Thyroid gland (tissue), 4 donors: ENCODE measurements around the gene OPRM1. TPM values are rescaled to one million over a fixed set of nuclear protein-coding genes. Genes with fewer than 3 reads are reported as not detected.

Source experiments
- DNase-seq, 2 donors: peaks; one replicate each; pipeline ENCODE4 v3.0.0-alpha.2; 2019
- H3K27ac ChIP-seq, 3 donors: fragments of 200-600 bp; sonication (generic); 1 replicate in 2 of 3; 2 replicates in 1 of 3; pipeline ENCODE4 v1.5.1; 2016 to 2019; ENCODE audit warnings: mild to moderate bottlenecking in 1 of 3, moderate library complexity in 1 of 3
- H3K27me3 ChIP-seq: fragments of 200-600 bp; sonication (generic); one replicate; pipeline ENCODE4 v1.5.1; 2019
- H3K36me3 ChIP-seq, 2 donors: fragments of 200-600 bp; sonication (generic); one replicate each; pipeline ENCODE4 v1.5.1; 2016 to 2019
- H3K4me1 ChIP-seq, 2 donors: fragments of 200-600 bp; sonication (generic); one replicate each; pipeline ENCODE4 v1.5.1; 2017 to 2019
- H3K4me3 ChIP-seq, 3 donors: fragments of 200-600 bp; sonication (generic); replicated peaks in 1 of 3; 1 replicate in 2 of 3; 2 replicates in 1 of 3; pipeline ENCODE4 v1.5.1; 2016; ENCODE audit warnings: mild to moderate bottlenecking in 1 of 3
- H3K9me3 ChIP-seq: fragments of 200-600 bp; sonication (generic); one replicate; pipeline ENCODE4 v1.5.1; 2017
- POLR2A ChIP-seq, 2 donors: fragments of 450-650 bp; IDR thresholded peaks; one replicate each; pipeline ENCODE4 v1.6.1; 2017; ENCODE audit warnings: antibody characterized with exemption in 2 of 2, mild to moderate bottlenecking in 2 of 2, moderate library complexity in 1 of 2
- WGBS, 2 donors: methylation state at CpG; one replicate each; pipeline ENCODE4 v1.1.5; 2017; 5-methylcytosine and 5-hydroxymethylcytosine counted together
- intact Hi-C: fragments of 100-400 bp; cut with DNase I; formaldehyde crosslinking; loops from one replicate; pipeline ENCODE4 v1.15.1; 2023
- total RNA-seq, 4 donors: library from RNA; depleted of rRNA; stranded (reverse); fragments of >200 nt; gene quantifications; one replicate each; pipeline ENCODE4 v1.2.3, GENCODE V29; 2016
- TF ChIP-seq, protein P1 (sequence below), 6 experiments: fragments of 200-600 bp in 3 of 6; fragments of 450-650 bp in 3 of 6; sonication (generic) in 3 of 6; IDR thresholded peaks; one replicate each; pipeline ENCODE4 v1.5.1; 2016 to 2019; ENCODE audit warnings: antibody characterized with exemption in 6 of 6, mild to moderate bottlenecking in 2 of 6, inconsistent platforms in 1 of 6, moderate library complexity in 1 of 6

OPRM1 gene
- total RNA-seq, 4 donors from 2014 or later: not detected

DNA sequence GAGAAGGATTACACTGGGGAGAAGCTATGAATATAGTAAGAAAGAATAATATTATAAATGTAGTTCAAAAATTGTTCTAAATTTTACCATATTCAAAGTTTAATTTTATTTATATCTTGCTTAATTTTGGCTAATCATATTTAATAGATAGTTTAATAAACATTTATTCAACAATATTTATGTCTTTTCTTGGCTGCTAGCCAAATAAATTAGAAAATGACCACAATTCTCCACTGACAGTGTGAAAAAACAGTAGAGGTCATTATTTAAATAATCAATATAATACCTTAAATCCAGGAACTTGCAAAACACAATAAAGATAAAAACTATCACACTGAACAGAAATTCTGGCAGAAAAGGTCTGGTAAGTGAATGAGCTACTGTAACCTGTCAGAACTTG is 171.6 kb downstream of the OPRM1 start:
- no peaks in the 10 kb centered on the region for H3K9me3 ChIP-seq
- H3K27me3 ChIP-seq: no peaks in the 10 kb centered on the region
- H3K36me3 ChIP-seq: peaks cover 0 to 7% of the 10 kb centered on the region in 2 donors
- intact Hi-C loops: no loop called here
- H3K27ac ChIP-seq: no peak overlapping the region
- no peak overlapping the region for H3K4me3 ChIP-seq
- TF ChIP-seq, protein P1, sequence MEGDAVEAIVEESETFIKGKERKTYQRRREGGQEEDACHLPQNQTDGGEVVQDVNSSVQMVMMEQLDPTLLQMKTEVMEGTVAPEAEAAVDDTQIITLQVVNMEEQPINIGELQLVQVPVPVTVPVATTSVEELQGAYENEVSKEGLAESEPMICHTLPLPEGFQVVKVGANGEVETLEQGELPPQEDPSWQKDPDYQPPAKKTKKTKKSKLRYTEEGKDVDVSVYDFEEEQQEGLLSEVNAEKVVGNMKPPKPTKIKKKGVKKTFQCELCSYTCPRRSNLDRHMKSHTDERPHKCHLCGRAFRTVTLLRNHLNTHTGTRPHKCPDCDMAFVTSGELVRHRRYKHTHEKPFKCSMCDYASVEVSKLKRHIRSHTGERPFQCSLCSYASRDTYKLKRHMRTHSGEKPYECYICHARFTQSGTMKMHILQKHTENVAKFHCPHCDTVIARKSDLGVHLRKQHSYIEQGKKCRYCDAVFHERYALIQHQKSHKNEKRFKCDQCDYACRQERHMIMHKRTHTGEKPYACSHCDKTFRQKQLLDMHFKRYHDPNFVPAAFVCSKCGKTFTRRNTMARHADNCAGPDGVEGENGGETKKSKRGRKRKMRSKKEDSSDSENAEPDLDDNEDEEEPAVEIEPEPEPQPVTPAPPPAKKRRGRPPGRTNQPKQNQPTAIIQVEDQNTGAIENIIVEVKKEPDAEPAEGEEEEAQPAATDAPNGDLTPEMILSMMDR (IDR thresholded peaks at IDR 0.05): no peak
- no peak for TF ChIP-seq POLR2A (IDR thresholded peaks at IDR 0.05)
- H3K4me1 ChIP-seq: peaks cover 0 to 4% of the 10 kb centered on the region in 2 donors
- DNase-seq: no peak

GRCh38 chr6:154213782-154214181 is 174.7 kb downstream of the OPRM1 start:
- no peaks in the 10 kb centered on the region for H3K9me3 ChIP-seq
- H3K4me3 ChIP-seq: no peak overlapping the region
- H3K27ac ChIP-seq: no peak overlapping the region
- no peak for TF ChIP-seq POLR2A (IDR thresholded peaks at IDR 0.05)
- TF ChIP-seq, protein P1 (IDR thresholded peaks at IDR 0.05): no peak
- intact Hi-C loops: no loop called here
- no peaks in the 10 kb centered on the region for H3K27me3 ChIP-seq
- H3K4me1 ChIP-seq: peaks cover 0 to 4% of the 10 kb centered on the region in 2 donors
- WGBS, 2 donors: 90 to 93% methylated on average over 3 of the region's 3 CpGs
- DNase-seq: no peak
- peaks cover 0 to 7% of the 10 kb centered on the region in 2 donors for H3K36me3 ChIP-seq

- Histone ChIP-seq H3K4me1 (no peaks in the 10 kb centered on the region), H3K27ac (no peak overlapping the region), H3K27me3 (no peaks in the 10 kb centered on the region), H3K36me3 (peaks cover 0 to 8% of the 10 kb centered on the region in 2 donors), H3K9me3 (no peaks in the 10 kb centered on the region), H3K4me3 (no peak overlapping the region)
- 69 to 71% methylated on average over 6 of the region's 6 CpGs for whole genome bisulfite sequencing, 2 donors
- DNase-seq: no peak
- intact Hi-C loops: no loop called here
- no peak for TF ChIP-seq POLR2A (IDR thresholded peaks at IDR 0.05)
- TF ChIP-seq, protein P1 (IDR thresholded peaks at IDR 0.05): no peak
Measured at GRCh38 chr6:154218301-154218700, 179.3 kb downstream of the OPRM1 start.

- no peak for DNase-seq
- WGBS, 2 donors: 82 to 92% methylated on average over 6 of the region's 6 CpGs
- intact Hi-C loops: no loop called here
- TF ChIP-seq, protein P1 (IDR thresholded peaks at IDR 0.05): no peak
- no peak for TF ChIP-seq POLR2A (IDR thresholded peaks at IDR 0.05)
- peaks cover 0 to 8% of the 10 kb centered on the region in 2 donors for H3K36me3 ChIP-seq
- no peaks in the 10 kb centered on the region for H3K27me3 ChIP-seq
- H3K27ac ChIP-seq: no peak overlapping the region
- H3K9me3 ChIP-seq: no peaks in the 10 kb centered on the region
- no peak overlapping the region for H3K4me3 ChIP-seq
- no peaks in the 10 kb centered on the region for H3K4me1 ChIP-seq
Measured at GRCh38 chr6:154218787-154219186, 179.7 kb downstream of the OPRM1 start.

- no peak for TF ChIP-seq POLR2A (IDR thresholded peaks at IDR 0.05)
- TF ChIP-seq, protein P1 (IDR thresholded peaks at IDR 0.05): no peak
- no peaks in the 10 kb centered on the region for H3K9me3 ChIP-seq
- DNase-seq: no peak
- no peaks in the 10 kb centered on the region for H3K27me3 ChIP-seq
- no peak overlapping the region for H3K27ac ChIP-seq
- no peaks in the 10 kb centered on the region for H3K4me1 ChIP-seq
- 93 to 99% methylated on average over 6 of the region's 6 CpGs for WGBS, 2 donors
- no peak overlapping the region for H3K4me3 ChIP-seq
- peaks cover 0 to 8% of the 10 kb centered on the region in 2 donors for H3K36me3 ChIP-seq
- intact Hi-C loops: no loop called here
Measured at GRCh38 chr6:154219250-154219649, 180.2 kb downstream of the OPRM1 start.
